Measurements from ENCODE around the gene KCNQ1. TPM values are rescaled to one million over a fixed set of nuclear protein-coding genes. Genes with fewer than 3 reads are reported as not detected.

KCNQ1 gene
- total and polyA plus RNA-seq, 2 experiments from 2014 or later = 0.45 to 0.87 TPM

DNA sequence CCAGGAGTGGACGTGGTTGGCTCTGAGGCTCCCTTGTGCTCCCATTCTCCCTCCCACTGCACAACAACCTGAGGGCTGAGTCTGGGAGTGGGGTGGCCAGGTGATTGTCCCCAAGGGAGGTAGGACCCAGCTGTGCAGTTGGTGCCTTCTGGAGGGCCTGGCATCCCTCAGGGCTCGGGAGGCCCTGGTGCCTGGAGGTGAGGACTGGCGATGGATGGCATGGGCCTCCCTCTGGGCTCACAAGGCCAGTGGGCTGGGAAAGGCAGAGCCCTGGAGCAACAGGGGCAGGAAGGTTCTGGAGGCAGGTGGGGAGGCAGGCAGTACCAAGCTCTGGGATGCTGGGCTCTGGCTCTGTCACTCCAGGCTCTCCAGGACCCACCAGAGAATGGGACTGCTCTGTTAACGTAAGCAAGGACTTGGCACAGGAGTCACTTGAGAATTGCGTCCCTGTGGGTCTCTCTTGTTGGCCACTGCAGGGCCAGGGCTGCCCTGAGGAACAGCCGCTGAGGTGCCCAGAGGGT is 140.8 kb downstream of the KCNQ1 start:
- Histone ChIP-seq H3K27me3 (ENCODE audit: insufficient read depth) (peaks cover 66% of the 10 kb centered on the region), H3K4me1 (ENCODE audit: insufficient read depth) (no peaks in the 10 kb centered on the region), H2AFZ (no peak overlapping the region), H3K4me3 (no peak overlapping the region), H3F3A (replicated peaks; ENCODE audit: low read depth) (no peaks in the 10 kb centered on the region), H3K9me2 (ENCODE audit: insufficient read depth) (no peaks in the 10 kb centered on the region), H3K27ac (ENCODE audit: low read depth) (no peak overlapping the region), H3K36me3 (ENCODE audit: insufficient read depth) (no peaks in the 10 kb centered on the region), H4K20me1 (replicated peaks; ENCODE audit: insufficient read depth) (no peaks in the 10 kb centered on the region), H3K4me2 (no peak overlapping the region), H3K79me2 (replicated peaks; ENCODE audit: insufficient read depth) (no peaks in the 10 kb centered on the region)
- no peak for TF ChIP-seq POLR2AphosphoS5 (IDR thresholded peaks at IDR 0.05; ENCODE audit: low read depth)
- TF ChIP-seq EZH2phosphoT487 (IDR thresholded peaks at IDR 0.05; ENCODE audit: unreplicated experiment) = no peak
- TF ChIP-seq EZH2 (IDR thresholded peaks at IDR 0.05; ENCODE audit: low read depth, unreplicated experiment) = no peak
- TF ChIP-seq STAT1 (IDR thresholded peaks at IDR 0.05; ENCODE audit: unreplicated experiment) = no peak
- TF ChIP-seq, protein P1, sequence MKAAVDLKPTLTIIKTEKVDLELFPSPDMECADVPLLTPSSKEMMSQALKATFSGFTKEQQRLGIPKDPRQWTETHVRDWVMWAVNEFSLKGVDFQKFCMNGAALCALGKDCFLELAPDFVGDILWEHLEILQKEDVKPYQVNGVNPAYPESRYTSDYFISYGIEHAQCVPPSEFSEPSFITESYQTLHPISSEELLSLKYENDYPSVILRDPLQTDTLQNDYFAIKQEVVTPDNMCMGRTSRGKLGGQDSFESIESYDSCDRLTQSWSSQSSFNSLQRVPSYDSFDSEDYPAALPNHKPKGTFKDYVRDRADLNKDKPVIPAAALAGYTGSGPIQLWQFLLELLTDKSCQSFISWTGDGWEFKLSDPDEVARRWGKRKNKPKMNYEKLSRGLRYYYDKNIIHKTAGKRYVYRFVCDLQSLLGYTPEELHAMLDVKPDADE (IDR thresholded peaks at IDR 0.05) = no peak
- TF ChIP-seq, protein P2, sequence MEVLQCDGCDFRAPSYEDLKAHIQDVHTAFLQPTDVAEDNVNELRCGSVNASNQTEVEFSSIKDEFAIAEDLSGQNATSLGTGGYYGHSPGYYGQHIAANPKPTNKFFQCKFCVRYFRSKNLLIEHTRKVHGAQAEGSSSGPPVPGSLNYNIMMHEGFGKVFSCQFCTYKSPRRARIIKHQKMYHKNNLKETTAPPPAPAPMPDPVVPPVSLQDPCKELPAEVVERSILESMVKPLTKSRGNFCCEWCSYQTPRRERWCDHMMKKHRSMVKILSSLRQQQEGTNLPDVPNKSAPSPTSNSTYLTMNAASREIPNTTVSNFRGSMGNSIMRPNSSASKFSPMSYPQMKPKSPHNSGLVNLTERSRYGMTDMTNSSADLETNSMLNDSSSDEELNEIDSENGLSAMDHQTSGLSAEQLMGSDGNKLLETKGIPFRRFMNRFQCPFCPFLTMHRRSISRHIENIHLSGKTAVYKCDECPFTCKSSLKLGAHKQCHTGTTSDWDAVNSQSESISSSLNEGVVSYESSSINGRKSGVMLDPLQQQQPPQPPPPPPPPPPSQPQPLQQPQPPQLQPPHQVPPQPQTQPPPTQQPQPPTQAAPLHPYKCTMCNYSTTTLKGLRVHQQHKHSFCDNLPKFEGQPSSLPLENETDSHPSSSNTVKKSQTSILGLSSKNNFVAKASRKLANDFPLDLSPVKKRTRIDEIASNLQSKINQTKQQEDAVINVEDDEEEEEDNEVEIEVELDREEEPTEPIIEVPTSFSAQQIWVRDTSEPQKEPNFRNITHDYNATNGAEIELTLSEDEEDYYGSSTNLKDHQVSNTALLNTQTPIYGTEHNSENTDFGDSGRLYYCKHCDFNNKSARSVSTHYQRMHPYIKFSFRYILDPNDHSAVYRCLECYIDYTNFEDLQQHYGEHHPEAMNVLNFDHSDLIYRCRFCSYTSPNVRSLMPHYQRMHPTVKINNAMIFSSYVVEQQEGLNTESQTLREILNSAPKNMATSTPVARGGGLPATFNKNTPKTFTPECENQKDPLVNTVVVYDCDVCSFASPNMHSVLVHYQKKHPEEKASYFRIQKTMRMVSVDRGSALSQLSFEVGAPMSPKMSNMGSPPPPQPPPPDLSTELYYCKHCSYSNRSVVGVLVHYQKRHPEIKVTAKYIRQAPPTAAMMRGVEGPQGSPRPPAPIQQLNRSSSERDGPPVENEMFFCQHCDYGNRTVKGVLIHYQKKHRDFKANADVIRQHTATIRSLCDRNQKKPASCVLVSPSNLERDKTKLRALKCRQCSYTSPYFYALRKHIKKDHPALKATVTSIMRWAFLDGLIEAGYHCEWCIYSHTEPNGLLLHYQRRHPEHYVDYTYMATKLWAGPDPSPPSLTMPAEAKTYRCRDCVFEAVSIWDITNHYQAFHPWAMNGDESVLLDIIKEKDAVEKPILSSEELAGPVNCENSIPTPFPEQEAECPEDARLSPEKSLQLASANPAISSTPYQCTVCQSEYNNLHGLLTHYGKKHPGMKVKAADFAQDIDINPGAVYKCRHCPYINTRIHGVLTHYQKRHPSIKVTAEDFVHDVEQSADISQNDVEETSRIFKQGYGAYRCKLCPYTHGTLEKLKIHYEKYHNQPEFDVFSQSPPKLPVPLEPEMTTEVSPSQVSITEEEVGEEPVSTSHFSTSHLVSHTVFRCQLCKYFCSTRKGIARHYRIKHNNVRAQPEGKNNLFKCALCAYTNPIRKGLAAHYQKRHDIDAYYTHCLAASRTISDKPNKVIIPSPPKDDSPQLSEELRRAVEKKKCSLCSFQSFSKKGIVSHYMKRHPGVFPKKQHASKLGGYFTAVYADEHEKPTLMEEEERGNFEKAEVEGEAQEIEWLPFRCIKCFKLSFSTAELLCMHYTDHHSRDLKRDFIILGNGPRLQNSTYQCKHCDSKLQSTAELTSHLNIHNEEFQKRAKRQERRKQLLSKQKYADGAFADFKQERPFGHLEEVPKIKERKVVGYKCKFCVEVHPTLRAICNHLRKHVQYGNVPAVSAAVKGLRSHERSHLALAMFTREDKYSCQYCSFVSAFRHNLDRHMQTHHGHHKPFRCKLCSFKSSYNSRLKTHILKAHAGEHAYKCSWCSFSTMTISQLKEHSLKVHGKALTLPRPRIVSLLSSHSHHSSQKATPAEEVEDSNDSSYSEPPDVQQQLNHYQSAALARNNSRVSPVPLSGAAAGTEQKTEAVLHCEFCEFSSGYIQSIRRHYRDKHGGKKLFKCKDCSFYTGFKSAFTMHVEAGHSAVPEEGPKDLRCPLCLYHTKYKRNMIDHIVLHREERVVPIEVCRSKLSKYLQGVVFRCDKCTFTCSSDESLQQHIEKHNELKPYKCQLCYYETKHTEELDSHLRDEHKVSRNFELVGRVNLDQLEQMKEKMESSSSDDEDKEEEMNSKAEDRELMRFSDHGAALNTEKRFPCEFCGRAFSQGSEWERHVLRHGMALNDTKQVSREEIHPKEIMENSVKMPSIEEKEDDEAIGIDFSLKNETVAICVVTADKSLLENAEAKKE (CRISPR knock-in tag; IDR thresholded peaks at IDR 0.05) = no peak
- TF ChIP-seq, protein P3, sequence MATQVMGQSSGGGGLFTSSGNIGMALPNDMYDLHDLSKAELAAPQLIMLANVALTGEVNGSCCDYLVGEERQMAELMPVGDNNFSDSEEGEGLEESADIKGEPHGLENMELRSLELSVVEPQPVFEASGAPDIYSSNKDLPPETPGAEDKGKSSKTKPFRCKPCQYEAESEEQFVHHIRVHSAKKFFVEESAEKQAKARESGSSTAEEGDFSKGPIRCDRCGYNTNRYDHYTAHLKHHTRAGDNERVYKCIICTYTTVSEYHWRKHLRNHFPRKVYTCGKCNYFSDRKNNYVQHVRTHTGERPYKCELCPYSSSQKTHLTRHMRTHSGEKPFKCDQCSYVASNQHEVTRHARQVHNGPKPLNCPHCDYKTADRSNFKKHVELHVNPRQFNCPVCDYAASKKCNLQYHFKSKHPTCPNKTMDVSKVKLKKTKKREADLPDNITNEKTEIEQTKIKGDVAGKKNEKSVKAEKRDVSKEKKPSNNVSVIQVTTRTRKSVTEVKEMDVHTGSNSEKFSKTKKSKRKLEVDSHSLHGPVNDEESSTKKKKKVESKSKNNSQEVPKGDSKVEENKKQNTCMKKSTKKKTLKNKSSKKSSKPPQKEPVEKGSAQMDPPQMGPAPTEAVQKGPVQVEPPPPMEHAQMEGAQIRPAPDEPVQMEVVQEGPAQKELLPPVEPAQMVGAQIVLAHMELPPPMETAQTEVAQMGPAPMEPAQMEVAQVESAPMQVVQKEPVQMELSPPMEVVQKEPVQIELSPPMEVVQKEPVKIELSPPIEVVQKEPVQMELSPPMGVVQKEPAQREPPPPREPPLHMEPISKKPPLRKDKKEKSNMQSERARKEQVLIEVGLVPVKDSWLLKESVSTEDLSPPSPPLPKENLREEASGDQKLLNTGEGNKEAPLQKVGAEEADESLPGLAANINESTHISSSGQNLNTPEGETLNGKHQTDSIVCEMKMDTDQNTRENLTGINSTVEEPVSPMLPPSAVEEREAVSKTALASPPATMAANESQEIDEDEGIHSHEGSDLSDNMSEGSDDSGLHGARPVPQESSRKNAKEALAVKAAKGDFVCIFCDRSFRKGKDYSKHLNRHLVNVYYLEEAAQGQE (IDR thresholded peaks at IDR 0.05; ENCODE audit: unreplicated experiment) = no peak
- TF ChIP-seq CREB1 (CRISPR knock-in tag; IDR thresholded peaks at IDR 0.05; ENCODE audit: low read depth) = no peak
- TF ChIP-seq, protein P4, sequence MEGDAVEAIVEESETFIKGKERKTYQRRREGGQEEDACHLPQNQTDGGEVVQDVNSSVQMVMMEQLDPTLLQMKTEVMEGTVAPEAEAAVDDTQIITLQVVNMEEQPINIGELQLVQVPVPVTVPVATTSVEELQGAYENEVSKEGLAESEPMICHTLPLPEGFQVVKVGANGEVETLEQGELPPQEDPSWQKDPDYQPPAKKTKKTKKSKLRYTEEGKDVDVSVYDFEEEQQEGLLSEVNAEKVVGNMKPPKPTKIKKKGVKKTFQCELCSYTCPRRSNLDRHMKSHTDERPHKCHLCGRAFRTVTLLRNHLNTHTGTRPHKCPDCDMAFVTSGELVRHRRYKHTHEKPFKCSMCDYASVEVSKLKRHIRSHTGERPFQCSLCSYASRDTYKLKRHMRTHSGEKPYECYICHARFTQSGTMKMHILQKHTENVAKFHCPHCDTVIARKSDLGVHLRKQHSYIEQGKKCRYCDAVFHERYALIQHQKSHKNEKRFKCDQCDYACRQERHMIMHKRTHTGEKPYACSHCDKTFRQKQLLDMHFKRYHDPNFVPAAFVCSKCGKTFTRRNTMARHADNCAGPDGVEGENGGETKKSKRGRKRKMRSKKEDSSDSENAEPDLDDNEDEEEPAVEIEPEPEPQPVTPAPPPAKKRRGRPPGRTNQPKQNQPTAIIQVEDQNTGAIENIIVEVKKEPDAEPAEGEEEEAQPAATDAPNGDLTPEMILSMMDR (conservative IDR thresholded peaks at IDR 0.05; ENCODE audit: low read depth in 2 of 2) = no peak
- no peak for TF ChIP-seq ZNF114 (CRISPR knock-in tag; IDR thresholded peaks at IDR 0.05)
- no peak for TF ChIP-seq ZNF331 (CRISPR knock-in tag; IDR thresholded peaks at IDR 0.05; ENCODE audit: low read depth)
- TF ChIP-seq JUNB (IDR thresholded peaks at IDR 0.05; ENCODE audit: unreplicated experiment) = no peak
- no peak for TF ChIP-seq NANOG (IDR thresholded peaks at IDR 0.05; ENCODE audit: borderline replicate concordance)
- Mint-ChIP-seq H3K36me3 (ENCODE audit: low read depth) (no peaks in the 10 kb centered on the region), H3K4me3 (no peak overlapping the region), H3K27ac (no peak overlapping the region), H3K4me1 (no peaks in the 10 kb centered on the region), H3K9me3 (no peaks in the 10 kb centered on the region), H3K27me3 (ENCODE audit: insufficient read depth, low read depth, poor library complexity) (peaks cover 64% of the 10 kb centered on the region)
- DNase-seq (ENCODE audit: low spot score) (no peak), ATAC-seq (no peak)

Data from GM23338 (cell line).